HEK293T (cell line): ENCODE measurements around the gene PRPF39.

Experiments used
- CTCF ChIA-PET: fragments of 350-600 bp; formaldehyde crosslinking; extraction: SDS; loops from one replicate; lab custom pipeline; 2021; ENCODE audit warnings: antibody characterized with exemption, inconsistent platforms; lab: Yijun Ruan, JAX
- POLR2A ChIA-PET: fragments of 350-600 bp; formaldehyde crosslinking; extraction: SDS; loops from one replicate; lab custom pipeline; 2020; ENCODE audit warnings: antibody characterized with exemption, inconsistent platforms; lab: Yijun Ruan, JAX
- DNase-seq: peaks from one replicate; pipeline ENCODE4 v3.0.0; 2012; ENCODE audit warnings: mixed read lengths; ENCODE audit errors: extremely low spot score
- ARNT ChIP-seq: fragments of 450-650 bp; IDR thresholded peaks from 2 replicates; pipeline ENCODE4 v1.6.1; 2017; ENCODE audit warnings: mild to moderate bottlenecking
- BHLHE40 ChIP-seq: fragments of 450-650 bp; IDR thresholded peaks from 2 replicates; pipeline ENCODE4 v1.6.1; 2016; ENCODE audit warnings: mild to moderate bottlenecking, moderate library complexity, borderline replicate concordance
- CTBP1 ChIP-seq: fragments of 450-650 bp; IDR thresholded peaks from 2 replicates; pipeline ENCODE4 v1.6.1; 2016; ENCODE audit warnings: borderline replicate concordance
- ELF4 ChIP-seq: fragments of 450-650 bp; IDR thresholded peaks from 2 replicates; pipeline ENCODE4 v1.6.1; 2017; ENCODE audit warnings: antibody characterized with exemption
- FOXA1 ChIP-seq: fragments of 450-650 bp; IDR thresholded peaks from 2 replicates; pipeline ENCODE4 v1.6.1; 2016; ENCODE audit warnings: mild to moderate bottlenecking
- FOXK2 ChIP-seq: fragments of 450-650 bp; IDR thresholded peaks from 2 replicates; pipeline ENCODE4 v1.6.1; 2016; ENCODE audit warnings: mild to moderate bottlenecking
- FOXM1 ChIP-seq: fragments of 450-650 bp; IDR thresholded peaks from 2 replicates; pipeline ENCODE4 v1.6.1; 2017; ENCODE audit warnings: mild to moderate bottlenecking, borderline replicate concordance
- HDGF ChIP-seq: fragments of 450-650 bp; IDR thresholded peaks from 2 replicates; pipeline ENCODE4 v1.6.1; 2017; ENCODE audit warnings: antibody characterized with exemption, borderline replicate concordance
- L3MBTL2 ChIP-seq: fragments of 450-650 bp; conservative IDR thresholded peaks from 2 replicates; pipeline ENCODE4 v1.6.1; 2016; ENCODE audit warnings: mild to moderate bottlenecking
- LEF1 ChIP-seq: fragments of 450-650 bp; IDR thresholded peaks from 2 replicates; pipeline ENCODE4 v1.6.1; 2017; ENCODE audit warnings: mild to moderate bottlenecking, borderline replicate concordance
- NFRKB ChIP-seq: fragments of 450-650 bp; IDR thresholded peaks from 2 replicates; pipeline ENCODE4 v1.6.1; 2016; ENCODE audit warnings: mild to moderate bottlenecking, moderate library complexity
- PKNOX1 ChIP-seq: fragments of 450-650 bp; IDR thresholded peaks from 2 replicates; pipeline ENCODE4 v1.6.1; 2016
- SP1 ChIP-seq: fragments of 450-650 bp; IDR thresholded peaks from 2 replicates; pipeline ENCODE4 v1.6.1; 2017
- SUZ12 ChIP-seq: fragments of 450-650 bp; IDR thresholded peaks from 2 replicates; pipeline ENCODE4 v1.6.1; 2016; ENCODE audit warnings: mild to moderate bottlenecking
- TARDBP ChIP-seq: fragments of 450-650 bp; IDR thresholded peaks from 2 replicates; pipeline ENCODE4 v1.6.1; 2016
- ZNF384 ChIP-seq: fragments of 450-650 bp; IDR thresholded peaks from 2 replicates; pipeline ENCODE4 v1.6.1; 2016

Gene PRPF39

GRCh38 chr14:45114327-45114726, 30.4 kb downstream of the PRPF39 start:
- TF ChIP-seq SUZ12 (no peak), ZNF384 (no peak), LEF1 (no peak), FOXA1 (no peak), CTBP1 (no peak), BHLHE40 (no peak), PKNOX1 (no peak), FOXM1 (no peak), ELF4 (no peak)
- ChIA-PET CTCF (no interaction called here), POLR2A (interaction anchor here (3.3 kb wide), 1 partner anchor 19 kb away, joined by 11 read pairs; the partner anchor contains the start of gene FKBP3)
- DNase-seq: no peak

GRCh38 chr14:45118594-45118993, 34.7 kb downstream of the PRPF39 start:
- TF ChIP-seq NFRKB (no peak), ARNT (no peak), TARDBP (no peak), ZNF384 (no peak), CTBP1 (no peak), HDGF (no peak), LEF1 (no peak), L3MBTL2 (no peak), FOXM1 (no peak), SUZ12 (no peak), SP1 (no peak), ELF4 (no peak)
- ChIA-PET POLR2A (interaction anchor here (2.3 kb wide), 1 partner anchor 14 kb away, joined by 5 read pairs; no protein-coding TSS in a partner anchor), CTCF (no interaction called here)
- no peak for DNase-seq

GRCh38 chr14:45120096-45120495, 36.2 kb downstream of the PRPF39 start:
- no peak for DNase-seq
- ChIA-PET POLR2A (no interaction called here), CTCF (no interaction called here)
- TF ChIP-seq CTBP1 (no peak), FOXK2 (no peak), LEF1 (no peak), NFRKB (no peak), SP1 (no peak), FOXM1 (no peak), ZNF384 (no peak), BHLHE40 (no peak), L3MBTL2 (no peak), PKNOX1 (no peak), ARNT (no peak), FOXA1 (no peak), HDGF (no peak), ELF4 (no peak), SUZ12 (no peak), TARDBP (no peak)

- CTCF ChIA-PET: no interaction called here
- POLR2A ChIA-PET: interaction anchor here (1.4 kb wide), 1 partner anchor 10 kb away, joined by 3 read pairs; the partner anchor contains the start of gene FKBP3
- no peak for DNase-seq
- no peak for TF ChIP-seq SP1
- no peak for TF ChIP-seq FOXA1
- no peak for TF ChIP-seq L3MBTL2
- no peak for TF ChIP-seq FOXM1
- no peak for TF ChIP-seq ELF4
- no peak for TF ChIP-seq PKNOX1
- TF ChIP-seq CTBP1: no peak
- no peak for TF ChIP-seq HDGF
- no peak for TF ChIP-seq BHLHE40
- TF ChIP-seq FOXK2: no peak
- no peak for TF ChIP-seq LEF1
- TF ChIP-seq NFRKB: no peak
- no peak for TF ChIP-seq ARNT
These were observed 39.4 kb downstream of the PRPF39 start for GRCh38 chr14:45123271-45123670.

- TF ChIP-seq SP1 (no peak), ARNT (no peak), TARDBP (no peak), HDGF (no peak), ELF4 (no peak), FOXK2 (no peak), PKNOX1 (no peak), NFRKB (no peak), FOXM1 (no peak), LEF1 (no peak), BHLHE40 (no peak), SUZ12 (no peak), L3MBTL2 (no peak), ZNF384 (no peak), FOXA1 (no peak), CTBP1 (no peak)
- no peak for DNase-seq
- POLR2A ChIA-PET: interaction anchor here (1.2 kb wide), 1 partner anchor 164 kb away, joined by 6 read pairs; the partner anchor contains the start of genes KLHL28 and TOGARAM1
- CTCF ChIA-PET: no interaction called here
These were observed 41.8 kb downstream of the PRPF39 start for GRCh38 chr14:45125754-45126153.
